ENCODE measurements around the gene RABGAP1. TPM values are rescaled to one million over a fixed set of nuclear protein-coding genes. Genes with fewer than 3 reads are reported as not detected.

Gene RABGAP1
- total and polyA plus RNA-seq, 8 donors: 7.6 to 35.2 (median 20.2) TPM

DNA sequence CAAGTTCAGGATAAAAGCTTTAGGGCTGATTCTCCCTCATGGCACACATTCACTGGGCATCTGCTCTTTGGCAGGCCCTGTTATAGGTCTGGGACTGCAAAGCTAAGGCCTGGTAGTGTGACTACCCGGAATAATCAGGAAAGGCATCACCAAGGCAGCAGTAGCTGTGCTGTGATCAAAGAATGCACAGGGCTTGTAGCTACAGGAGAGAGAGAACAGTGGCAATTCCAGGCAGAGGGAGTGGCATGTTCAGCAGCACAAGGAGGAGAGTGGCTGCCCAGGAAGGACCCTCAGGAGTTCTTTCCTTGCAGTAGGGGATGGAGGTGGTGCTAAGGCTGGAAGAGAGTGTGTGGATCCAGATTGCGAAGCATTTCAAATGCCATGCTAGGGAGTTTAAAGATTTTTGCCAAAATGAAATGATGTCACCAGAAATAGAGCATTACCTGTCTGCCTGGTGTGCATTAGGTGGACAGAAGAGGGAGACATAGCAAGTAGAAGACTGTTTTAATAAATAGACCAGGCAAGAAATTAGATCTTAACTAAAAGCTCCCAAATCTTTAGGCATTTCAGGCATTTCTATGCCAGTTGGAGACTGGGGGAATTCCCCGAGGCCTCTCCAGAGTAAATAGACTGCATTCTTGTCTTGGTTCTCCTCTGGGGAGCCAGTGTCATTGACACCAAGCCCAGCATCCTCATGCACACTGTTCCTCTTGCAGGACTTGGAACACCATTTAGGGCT, 161.7 kb downstream of the RABGAP1 start:
- TF ChIP-seq, protein P1, sequence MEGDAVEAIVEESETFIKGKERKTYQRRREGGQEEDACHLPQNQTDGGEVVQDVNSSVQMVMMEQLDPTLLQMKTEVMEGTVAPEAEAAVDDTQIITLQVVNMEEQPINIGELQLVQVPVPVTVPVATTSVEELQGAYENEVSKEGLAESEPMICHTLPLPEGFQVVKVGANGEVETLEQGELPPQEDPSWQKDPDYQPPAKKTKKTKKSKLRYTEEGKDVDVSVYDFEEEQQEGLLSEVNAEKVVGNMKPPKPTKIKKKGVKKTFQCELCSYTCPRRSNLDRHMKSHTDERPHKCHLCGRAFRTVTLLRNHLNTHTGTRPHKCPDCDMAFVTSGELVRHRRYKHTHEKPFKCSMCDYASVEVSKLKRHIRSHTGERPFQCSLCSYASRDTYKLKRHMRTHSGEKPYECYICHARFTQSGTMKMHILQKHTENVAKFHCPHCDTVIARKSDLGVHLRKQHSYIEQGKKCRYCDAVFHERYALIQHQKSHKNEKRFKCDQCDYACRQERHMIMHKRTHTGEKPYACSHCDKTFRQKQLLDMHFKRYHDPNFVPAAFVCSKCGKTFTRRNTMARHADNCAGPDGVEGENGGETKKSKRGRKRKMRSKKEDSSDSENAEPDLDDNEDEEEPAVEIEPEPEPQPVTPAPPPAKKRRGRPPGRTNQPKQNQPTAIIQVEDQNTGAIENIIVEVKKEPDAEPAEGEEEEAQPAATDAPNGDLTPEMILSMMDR (IDR thresholded peaks at IDR 0.05): no peak
- no peak overlapping the region for H3K4me3 ChIP-seq
- no peak for FAIRE-seq
- peak in 3 of 4 donors; percentile 22 to 41 (median 27) for ATAC-seq
- no peaks in the 10 kb centered on the region for H3K9me3 ChIP-seq
- WGBS, 2 donors: 78 to 81% methylated on average over 3 of the region's 3 CpGs
- H3K27ac ChIP-seq: no peak overlapping the region
- intact Hi-C loops (cut with DNase I): no loop called here
- H3K36me3 ChIP-seq: peaks cover 0 to 39% (median 25%) of the 10 kb centered on the region in 3 donors
- no peaks in the 10 kb centered on the region for H3K4me1 ChIP-seq
- no peak for DNase-seq
- no peaks in the 10 kb centered on the region for H3K27me3 ChIP-seq

DNA sequence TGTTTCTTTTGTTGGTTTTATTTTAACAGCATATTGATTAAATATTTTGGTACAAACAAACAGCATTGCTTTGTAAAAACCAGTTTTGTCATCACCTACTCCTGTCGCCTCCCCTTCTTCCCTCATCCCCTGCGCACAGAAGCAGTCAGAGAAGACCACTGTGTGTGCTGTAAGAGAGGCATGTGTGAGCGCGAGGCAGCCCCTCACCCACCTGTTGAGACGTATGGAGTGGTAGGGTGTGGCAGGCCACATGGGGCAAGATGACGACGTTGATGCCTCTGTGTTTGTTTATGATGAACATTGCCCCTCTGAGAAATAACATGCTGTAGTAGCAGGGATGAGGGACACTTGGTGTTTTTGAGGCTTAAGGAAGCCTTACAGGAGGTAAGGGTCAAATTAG, 164.0 kb downstream of the RABGAP1 start:
- no peak for DNase-seq
- ATAC-seq: no peak
- no peak overlapping the region for H3K27ac ChIP-seq
- H3K36me3 ChIP-seq: peaks cover 0 to 32% (median 13%) of the 10 kb centered on the region in 3 donors
- intact Hi-C loops (cut with DNase I): no loop called here
- H3K27me3 ChIP-seq: no peaks in the 10 kb centered on the region
- no peak overlapping the region for H3K4me3 ChIP-seq
- WGBS, 2 donors: 69 to 70% methylated on average over 7 of the region's 7 CpGs
- no peak for FAIRE-seq
- H3K9me3 ChIP-seq: no peaks in the 10 kb centered on the region
- TF ChIP-seq, protein P1 (IDR thresholded peaks at IDR 0.05): no peak
- H3K4me1 ChIP-seq: no peaks in the 10 kb centered on the region

- Histone ChIP-seq H3K27me3 (no peaks in the 10 kb centered on the region), H3K9me3 (no peaks in the 10 kb centered on the region), H3K27ac (no peak overlapping the region), H3K4me3 (no peak overlapping the region), H3K36me3 (peaks cover 0 to 30% (median 13%) of the 10 kb centered on the region in 3 donors), H3K4me1 (no peaks in the 10 kb centered on the region)
- WGBS, 2 donors: 81 to 90% methylated on average over 5 of the region's 5 CpGs
- FAIRE-seq (no peak), ATAC-seq (no peak), DNase-seq (no peak)
- intact Hi-C loops (cut with DNase I): no loop called here
- TF ChIP-seq, protein P1 (IDR thresholded peaks at IDR 0.05): no peak
Measured at GRCh38 chr9:123105490-123105889, 164.7 kb downstream of the RABGAP1 start.

DNA sequence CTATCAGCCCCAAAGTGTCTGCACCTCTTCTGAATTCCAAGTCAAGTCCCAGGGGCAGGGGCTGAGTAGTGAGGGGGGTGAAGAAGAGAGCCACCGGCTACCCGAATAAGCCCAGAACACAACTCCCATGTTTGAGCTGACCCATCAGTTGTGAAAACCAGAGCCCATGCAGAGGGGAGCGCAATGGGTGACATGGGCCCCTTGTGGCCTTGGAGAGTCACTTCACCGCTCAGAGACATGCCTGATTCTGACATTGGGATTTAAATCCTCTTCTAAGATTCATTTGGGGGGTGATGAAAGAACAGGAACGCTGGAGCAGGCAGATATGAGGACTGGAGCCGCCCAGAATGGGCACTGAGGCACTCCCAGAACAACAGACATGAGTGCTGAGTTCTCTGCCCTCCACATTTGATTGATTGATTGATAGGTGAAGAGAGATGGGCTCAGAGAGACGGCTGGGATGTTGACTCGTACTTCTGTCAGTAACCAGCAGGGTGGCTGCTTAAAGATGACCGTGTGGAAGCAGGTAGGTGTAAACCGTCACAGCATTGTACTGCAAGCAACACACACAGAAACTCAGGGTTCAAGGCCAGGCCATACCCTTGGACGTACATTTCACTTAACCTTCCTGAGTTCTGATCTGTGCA, 166.9 kb downstream of the RABGAP1 start:
- Histone ChIP-seq H3K4me3 (no peak overlapping the region), H3K4me1 (no peaks in the 10 kb centered on the region), H3K27ac (no peak overlapping the region), H3K27me3 (no peaks in the 10 kb centered on the region), H3K9me3 (no peaks in the 10 kb centered on the region), H3K36me3 (peaks cover 0 to 20% (median 6%) of the 10 kb centered on the region in 3 donors)
- intact Hi-C loops (cut with DNase I): no loop called here
- TF ChIP-seq, protein P1 (IDR thresholded peaks at IDR 0.05): no peak
- ATAC-seq (no peak), DNase-seq (no peak), FAIRE-seq (no peak)
- 76% methylated on average over 11 of the region's 11 CpGs for WGBS, 2 donors

- H3K27ac ChIP-seq: no peak overlapping the region
- H3K36me3 ChIP-seq: peaks cover 0 to 13% (median 2%) of the 10 kb centered on the region in 3 donors
- no peak for FAIRE-seq
- no peaks in the 10 kb centered on the region for H3K4me1 ChIP-seq
- ATAC-seq: no peak
- DNase-seq: no peak
- no peaks in the 10 kb centered on the region for H3K27me3 ChIP-seq
- H3K9me3 ChIP-seq: no peaks in the 10 kb centered on the region
- TF ChIP-seq, protein P1 (IDR thresholded peaks at IDR 0.05): no peak
- 86 to 88% methylated on average over 9 of the region's 9 CpGs for WGBS, 2 donors
- no peak overlapping the region for H3K4me3 ChIP-seq
- intact Hi-C loops (cut with DNase I): no loop called here
Measured at GRCh38 chr9:123108976-123109375, 168.2 kb downstream of the RABGAP1 start.

All from pancreas (tissue), 10 donors.